B cell (primary cell): Measurements from ENCODE around the gene SRP19. TPM values are rescaled to one million over a fixed set of nuclear protein-coding genes. Genes with fewer than 3 reads are reported as not detected.

Experiments
- ATAC-seq: fragments of 200-7000 bp; cut with Tn5 transposase; one replicate; pipeline ENCODE4 v1.10.0; 2021; ENCODE audit warnings: low read depth, mild to moderate bottlenecking, moderate number of reproducible peaks, moderate library complexity
- CTCF ChIA-PET: fragments of 350-600 bp; sonication (Branson Sonifier 250); formaldehyde crosslinking; loops from one replicate; lab custom pipeline; 2021; ENCODE audit warnings: antibody characterized with exemption, inconsistent platforms; lab: Charles Lee
- POLR2A ChIA-PET: fragments of 350-600 bp; sonication (Branson Sonifier 250); formaldehyde crosslinking; loops from one replicate; lab custom pipeline; 2021; ENCODE audit warnings: antibody characterized with exemption; lab: Charles Lee
- DNase-seq: peaks from one replicate; pipeline ENCODE4 v3.0.0; 2013
- H2AFZ ChIP-seq: 2 replicates; pipeline ENCODE4 v1.6.1; 2012; ENCODE audit warnings: mild to moderate bottlenecking, low read depth, low read length; ENCODE audit not compliant: insufficient read depth, poor library complexity, severe bottlenecking
- H3K27ac ChIP-seq, 2 donors: 1 replicate in 1 of 2; 2 replicates in 1 of 2; pipeline ENCODE4 v1.5.1; 2012 to 2013; ENCODE audit warnings: low read length in 2 of 2, mild to moderate bottlenecking in 2 of 2, moderate library complexity in 1 of 2
- H3K27me3 ChIP-seq, 4 experiments: fragments of 200-600 bp in 1 of 4; sonication (generic) in 1 of 4; replicated peaks in 1 of 4; 1 replicate in 2 of 4; 2 replicates in 2 of 4; pipeline versions ENCODE4 v1.6.1 to v1.7.0; 2013 to 2016; ENCODE audit warnings: low read length in 3 of 4, mild to moderate bottlenecking in 2 of 4, mixed read lengths in 1 of 4, moderate library complexity in 1 of 4; ENCODE audit not compliant: insufficient read depth in 4 of 4, control insufficient read depth in 3 of 4; ENCODE audit errors: control extremely low read depth in 1 of 4
- H3K36me3 ChIP-seq, 2 experiments: replicated peaks in 1 of 2; 1 replicate in 1 of 2; 2 replicates in 1 of 2; pipeline versions ENCODE4 v1.6.1 to v1.7.1; 2013; ENCODE audit warnings: low read length in 1 of 2; ENCODE audit not compliant: insufficient read depth in 2 of 2, control insufficient read depth in 1 of 2; ENCODE audit errors: control extremely low read depth in 1 of 2, extremely low read depth in 1 of 2
- H3K4me1 ChIP-seq, 2 donors: fragments of 200-600 bp in 1 of 2; sonication (generic) in 1 of 2; 1 replicate in 1 of 2; 2 replicates in 1 of 2; pipeline versions ENCODE4 v1.5.1 to v1.6.1; 2013 to 2017; ENCODE audit warnings: low read length in 2 of 2; ENCODE audit not compliant: control insufficient read depth in 2 of 2, insufficient read depth in 2 of 2
- H3K4me2 ChIP-seq: replicated peaks from 2 replicates; pipeline ENCODE3; 2012; ENCODE audit warnings: mild to moderate bottlenecking, low read depth, low read length; ENCODE audit not compliant: poor library complexity, severe bottlenecking
- H3K4me3 ChIP-seq, 5 experiments: fragments of 200-600 bp in 1 of 5; sonication (generic) in 1 of 5; 1 replicate in 3 of 5; 2 replicates in 2 of 5; pipeline versions ENCODE4 v1.5.1 to v1.7.0; 2011 to 2016; ENCODE audit warnings: low read length in 4 of 5, mild to moderate bottlenecking in 4 of 5, low read depth in 2 of 5, control low read depth in 1 of 5, moderate library complexity in 1 of 5; ENCODE audit not compliant: insufficient read depth in 1 of 5; ENCODE audit errors: control extremely low read depth in 1 of 5, extremely low read depth in 1 of 5
- H3K79me2 ChIP-seq: fragments of 200-600 bp; sonication (generic); one replicate; pipeline ENCODE4 v1.6.0; 2016; ENCODE audit warnings: low read length; ENCODE audit not compliant: control insufficient read depth, insufficient read depth
- H3K9ac ChIP-seq: fragments of 200-600 bp; sonication (generic); 2 replicates; pipeline ENCODE4 v1.6.1; 2017; ENCODE audit warnings: mild to moderate bottlenecking, low read length, moderate library complexity
- H3K9me3 ChIP-seq, 3 donors: one replicate each; pipeline versions ENCODE4 v1.6.1 to v1.7.1; 2013; ENCODE audit warnings: low read length in 2 of 3; ENCODE audit not compliant: control insufficient read depth in 2 of 3, insufficient read depth in 1 of 3; ENCODE audit errors: control extremely low read depth in 1 of 3
- H4K20me1 ChIP-seq: 2 replicates; pipeline ENCODE4 v1.6.0; 2012; ENCODE audit warnings: mild to moderate bottlenecking, low read length; ENCODE audit not compliant: insufficient read depth, control insufficient read depth, poor library complexity, severe bottlenecking
- H3K27ac Mint-ChIP-seq: one replicate; pipeline ENCODE4 v1.8.0; 2021; ENCODE audit warnings: mixed read lengths
- H3K27me3 Mint-ChIP-seq: one replicate; pipeline ENCODE4 v1.8.0; 2021; ENCODE audit warnings: mixed read lengths
- H3K4me1 Mint-ChIP-seq: one replicate; pipeline ENCODE4 v1.8.0; 2021; ENCODE audit warnings: mixed read lengths
- H3K4me3 Mint-ChIP-seq: one replicate; pipeline ENCODE4 v1.8.0; 2021; ENCODE audit warnings: mixed read lengths
- H3K9me3 Mint-ChIP-seq: one replicate; pipeline ENCODE4 v1.8.0; 2022; ENCODE audit warnings: mixed read lengths; ENCODE audit not compliant: insufficient read depth
- CTCF ChIP-seq: fragments of 200-600 bp; IDR thresholded peaks from one replicate; pipeline ENCODE4 v1.8.0; 2022; ENCODE audit warnings: antibody characterized with exemption, mild to moderate bottlenecking
- EZH2 ChIP-seq: IDR thresholded peaks from 2 replicates; pipeline ENCODE4 v1.6.1; 2012; ENCODE audit warnings: borderline replicate concordance, low read depth, mild to moderate bottlenecking, moderate library complexity, low read length; ENCODE audit not compliant: insufficient read depth, poor library complexity, severe bottlenecking
- whole genome bisulfite sequencing: methylation state at CpG from one replicate; pipeline ENCODE4 v1.1.5; 2013; ENCODE audit warnings: missing lambda C conversion rate; ENCODE audit not compliant: insufficient coverage; 5-methylcytosine and 5-hydroxymethylcytosine counted together
- intact Hi-C: fragments of 100-400 bp; cut with micrococcal nuclease; formaldehyde crosslinking; loops from one replicate; pipeline ENCODE4 v1.10.0; 2022
- polyA plus RNA-seq: library from polyadenylated mRNA; depleted of rRNA; stranded (reverse); fragments of >200 nt; gene quantifications from 2 replicates; pipeline ENCODE4 v1.2.3, GENCODE V29; 2012
- total RNA-seq, 2 donors: library from RNA; stranded (reverse); fragments of 120-200 nt in 1 of 2; gene quantifications; 1 replicate in 1 of 2; 2 replicates in 1 of 2; pipeline versions ENCODE4 v1.2.3 to v1.2.4, GENCODE V29; 2013 to 2022

Gene SRP19
- total and polyA plus RNA-seq, 2 donors (not counting 1 experiment from before 2014, with no cell fraction given): 17.7 to 41.5 TPM

DNA sequence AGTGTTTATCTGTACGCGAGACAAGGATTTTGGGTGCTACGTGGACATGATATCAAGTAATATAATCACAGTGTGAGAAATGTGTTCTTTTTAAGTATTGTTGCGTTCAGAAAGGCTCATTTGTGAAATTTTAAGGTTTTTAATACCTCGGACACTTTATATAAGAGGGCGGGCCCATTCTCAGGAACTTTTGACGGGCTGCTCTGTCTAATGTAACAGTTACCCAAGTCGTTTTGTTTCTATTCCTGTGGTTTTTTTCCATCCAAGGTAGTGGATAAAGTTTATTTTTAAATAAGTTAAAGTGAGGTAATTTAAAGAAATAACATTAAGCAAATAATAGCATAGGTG lies 525 bp downstream of the SRP19 start:
- Mint-ChIP-seq H3K9me3 (no peaks in the 10 kb centered on the region), H3K27ac (peak overlapping the region; percentile 93), H3K27me3 (peaks cover 11% of the 10 kb centered on the region), H3K4me1 (peaks cover 30% of the 10 kb centered on the region), H3K4me3 (peak overlapping the region; percentile 98)
- Histone ChIP-seq H3K9ac (peak overlapping the region; percentile 99), H3K79me2 (peaks cover 39% of the 10 kb centered on the region), H3K4me2 (peak overlapping the region; percentile 75), H3K36me3 (peaks cover 6 to 22% of the 10 kb centered on the region in 2 experiments), H4K20me1 (peaks cover 9% of the 10 kb centered on the region), H3K27me3 (no peaks in the 10 kb centered on the region), H2AFZ (peak overlapping the region; percentile 91), H3K4me1 (peaks cover 17 to 19% of the 10 kb centered on the region in 2 donors), H3K27ac (peak overlapping the region; percentile 83 to 92), H3K4me3 (peak overlapping the region; percentile 77 to 99 (median 95)), H3K9me3 (no peaks in the 10 kb centered on the region)
- ChIA-PET CTCF (interaction anchor here (1.1 to 2.8 kb wide), 9 partner anchors 13 to 169 kb away, joined by 3 to 18 read pairs (median 4); partner anchors contain the start of gene DCP2), POLR2A (interaction anchor here (1.2 to 1.7 kb wide), 3 partner anchors 11 to 115 kb away, joined by 6 to 9 read pairs (median 7); partner anchors contain the start of genes DCP2 and REEP5)
- DNase-seq (no peak), ATAC-seq (no peak)
- intact Hi-C loops: loop anchor here (1.0 to 5.0 kb wide), 6 partner anchors 61 to 701 kb away; partner anchors contain the start of genes DCP2, REEP5 and YTHDC2
- WGBS: 0% methylated on average over 4 of the region's 8 CpGs
- TF ChIP-seq CTCF (no peak), EZH2 (no peak)

- ATAC-seq (no peak), DNase-seq (no peak)
- H2AFZ ChIP-seq: peak overlapping the region; percentile 6
- peaks cover 39% of the 10 kb centered on the region for H3K79me2 ChIP-seq
- peaks cover 7 to 27% of the 10 kb centered on the region in 2 experiments for H3K36me3 ChIP-seq
- Mint-ChIP-seq H3K27me3 (peaks cover 11% of the 10 kb centered on the region), H3K4me3 (peak overlapping the region; percentile 98), H3K4me1 (peaks cover 30% of the 10 kb centered on the region), H3K9me3 (no peaks in the 10 kb centered on the region), H3K27ac (peak overlapping the region; percentile 37)
- ChIA-PET CTCF (interaction anchor here (1.8 kb wide), 1 partner anchor 105 kb away, joined by 4 read pairs; no protein-coding TSS in a partner anchor), POLR2A (no interaction called here)
- 77% methylated on average over 6 of the region's 9 CpGs for WGBS
- peak overlapping the region; percentile 77 to 99 (median 95) for H3K4me3 ChIP-seq
- H3K4me1 ChIP-seq: peaks cover 17 to 19% of the 10 kb centered on the region in 2 donors
- intact Hi-C loops: loop anchor here (5.0 kb wide), 2 partner anchors 340 to 650 kb away; partner anchors contain the start of gene YTHDC2
- H3K4me2 ChIP-seq: peak overlapping the region; percentile 75
- H4K20me1 ChIP-seq: peaks cover 9% of the 10 kb centered on the region
- TF ChIP-seq EZH2 (no peak), CTCF (no peak)
- no peaks in the 10 kb centered on the region for H3K9me3 ChIP-seq
- H3K9ac ChIP-seq: peak overlapping the region; percentile 99
- no peaks in the 10 kb centered on the region for H3K27me3 ChIP-seq
- H3K27ac ChIP-seq: peak overlapping the region in 1 of 2 donors; percentile 92
Measured at GRCh38 chr5:112862085-112862484, 998 bp downstream of the SRP19 start.
